ENCODE results near the gene NACC2. TPM values are rescaled to one million over a fixed set of nuclear protein-coding genes. Genes with fewer than 3 reads are reported as not detected.

The NACC2 gene
- total and polyA plus RNA-seq, 2 donors (not counting 3 experiments of a cell fraction or from before 2014, with no cell fraction given) = 15.8 to 27.1 TPM

DNA sequence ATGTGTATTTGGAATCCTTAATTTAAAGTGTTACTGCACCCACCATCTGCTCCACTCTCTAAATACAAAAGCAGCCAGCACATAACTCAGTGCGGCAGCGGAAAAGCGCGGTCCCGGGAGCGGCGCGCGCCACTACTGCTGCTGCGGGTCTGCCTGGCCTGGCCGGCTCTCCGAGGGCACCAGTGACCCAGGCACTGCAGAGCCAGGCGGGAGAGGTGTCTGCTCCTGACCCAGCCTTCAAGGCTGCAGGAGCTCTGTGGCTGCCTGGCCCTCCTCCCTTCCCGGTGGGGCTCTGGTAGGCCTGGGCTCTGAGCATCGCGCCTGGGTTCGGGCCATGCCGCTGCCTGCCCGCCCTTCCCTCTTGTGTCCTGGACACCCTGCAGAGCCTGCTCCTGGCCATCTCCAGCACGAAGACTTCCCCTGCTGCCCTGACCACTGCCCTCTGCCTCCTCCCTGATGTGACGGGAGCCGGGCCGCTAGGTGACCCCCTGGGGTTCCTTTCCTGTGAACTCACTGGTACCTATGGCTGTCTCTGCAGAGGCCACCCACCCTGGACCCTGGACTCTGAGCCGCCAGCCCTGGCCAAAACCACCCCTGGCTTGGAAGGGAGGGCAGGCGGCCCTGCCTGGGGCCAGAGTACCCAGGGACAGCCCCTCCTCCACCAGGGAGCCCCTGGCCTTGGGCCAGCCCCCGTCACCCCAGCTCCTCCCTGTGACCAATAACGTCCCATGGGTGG, 101.2 kb downstream of the NACC2 start:
- POLR2A ChIA-PET = no interaction called here
- FAIRE-seq (no peak), DNase-seq (ENCODE audit: low read depth, low spot score) (no peak)
- H3K4me3 ChIP-seq (replicated peaks in 1 of 3; ENCODE audit: insufficient read depth in 1 of 3, low read depth in 1 of 3, low read length in 3 of 3) = no peak overlapping the region
- no peak overlapping the region for H3K4me2 ChIP-seq (ENCODE audit: insufficient read depth, low read length)
- no peak overlapping the region for H3K9ac ChIP-seq (replicated peaks; ENCODE audit: extremely low read depth, insufficient read depth, low read length)
- H3K4me1 ChIP-seq (ENCODE audit: control insufficient read depth, extremely low read depth, insufficient read depth, low read length) = peaks cover 22% of the 10 kb centered on the region
- no TSS peak for BruUV-seq (replicated peaks)
- CTCF ChIA-PET = interaction anchor here (0.9 to 1.4 kb wide), 4 partner anchors 14 to 128 kb away, joined by 3 to 4 read pairs (median 4); no protein-coding TSS in a partner anchor
- no peaks in the 10 kb centered on the region for H3K9me1 ChIP-seq (replicated peaks; ENCODE audit: control insufficient read depth, extremely low read depth, insufficient read depth, low read length)
- intact Hi-C loops (cut with micrococcal nuclease) (loop anchor here (2.0 to 5.0 kb wide), 2 partner anchors 25 to 58 kb away; no protein-coding TSS in a partner anchor), dilution Hi-C loops (cut with MboI; ENCODE audit: extremely low pct_ligation_motif_present, low sequenced_read_pairs) (no loop called here)
- no peak overlapping the region for H3K27ac ChIP-seq (ENCODE audit: insufficient read depth, low read depth, low read length)
- H3K79me2 ChIP-seq (ENCODE audit: control insufficient read depth, insufficient read depth, low read length) = no peaks in the 10 kb centered on the region
- H3K27me3 ChIP-seq (ENCODE audit: control insufficient read depth in 2 of 2, insufficient read depth in 2 of 2, low read length in 2 of 2) = no peaks in the 10 kb centered on the region
- H3K9me3 ChIP-seq (replicated peaks; ENCODE audit: control insufficient read depth, insufficient read depth, low read length) = no peaks in the 10 kb centered on the region
- TF ChIP-seq, protein P1, sequence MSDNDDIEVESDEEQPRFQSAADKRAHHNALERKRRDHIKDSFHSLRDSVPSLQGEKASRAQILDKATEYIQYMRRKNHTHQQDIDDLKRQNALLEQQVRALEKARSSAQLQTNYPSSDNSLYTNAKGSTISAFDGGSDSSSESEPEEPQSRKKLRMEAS (IDR thresholded peaks at IDR 0.05; ENCODE audit: insufficient read depth, insufficient read length) = no peak
- TF ChIP-seq POLR2A (IDR thresholded peaks at IDR 0.05; ENCODE audit: low read depth, low read length) (no peak), GATA2 (IDR thresholded peaks at IDR 0.05; ENCODE audit: insufficient read depth, insufficient read length, low read depth, low read length) (no peak), MYC (IDR thresholded peaks at IDR 0.05; ENCODE audit: low read depth, low read length) (no peak), JUN (IDR thresholded peaks at IDR 0.05; ENCODE audit: borderline replicate concordance, insufficient read depth, insufficient read length, low read depth) (no peak), POLR2AphosphoS5 (IDR thresholded peaks at IDR 0.05; ENCODE audit: insufficient read depth, low read depth, low read length) (no peak), EZH2 (IDR thresholded peaks at IDR 0.05; ENCODE audit: borderline replicate concordance, low read depth, low read length, severe bottlenecking) (no peak), FOS (IDR thresholded peaks at IDR 0.05; ENCODE audit: borderline replicate concordance, insufficient read depth, low read length) (no peak)
- TF ChIP-seq, protein P2, sequence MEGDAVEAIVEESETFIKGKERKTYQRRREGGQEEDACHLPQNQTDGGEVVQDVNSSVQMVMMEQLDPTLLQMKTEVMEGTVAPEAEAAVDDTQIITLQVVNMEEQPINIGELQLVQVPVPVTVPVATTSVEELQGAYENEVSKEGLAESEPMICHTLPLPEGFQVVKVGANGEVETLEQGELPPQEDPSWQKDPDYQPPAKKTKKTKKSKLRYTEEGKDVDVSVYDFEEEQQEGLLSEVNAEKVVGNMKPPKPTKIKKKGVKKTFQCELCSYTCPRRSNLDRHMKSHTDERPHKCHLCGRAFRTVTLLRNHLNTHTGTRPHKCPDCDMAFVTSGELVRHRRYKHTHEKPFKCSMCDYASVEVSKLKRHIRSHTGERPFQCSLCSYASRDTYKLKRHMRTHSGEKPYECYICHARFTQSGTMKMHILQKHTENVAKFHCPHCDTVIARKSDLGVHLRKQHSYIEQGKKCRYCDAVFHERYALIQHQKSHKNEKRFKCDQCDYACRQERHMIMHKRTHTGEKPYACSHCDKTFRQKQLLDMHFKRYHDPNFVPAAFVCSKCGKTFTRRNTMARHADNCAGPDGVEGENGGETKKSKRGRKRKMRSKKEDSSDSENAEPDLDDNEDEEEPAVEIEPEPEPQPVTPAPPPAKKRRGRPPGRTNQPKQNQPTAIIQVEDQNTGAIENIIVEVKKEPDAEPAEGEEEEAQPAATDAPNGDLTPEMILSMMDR (IDR thresholded peaks at IDR 0.05; ENCODE audit: extremely low read depth in 1 of 2, insufficient read depth in 1 of 2, low read depth in 1 of 2, low read length in 2 of 2) = no peak
- H2AFZ ChIP-seq (ENCODE audit: low read depth, low read length) = no peak overlapping the region
- no peaks in the 10 kb centered on the region for H3K36me3 ChIP-seq (ENCODE audit: control insufficient read depth in 2 of 2, extremely low read depth in 1 of 2, insufficient read depth in 2 of 2, low read length in 2 of 2)
- H4K20me1 ChIP-seq (replicated peaks; ENCODE audit: control insufficient read depth, extremely low read depth, insufficient read depth, low read length) = no peaks in the 10 kb centered on the region
